Transverse colon (tissue), 4 donors: ENCODE measurements around the gene THUMPD2. TPM values are rescaled to one million over a fixed set of nuclear protein-coding genes. Genes with fewer than 3 reads are reported as not detected.

ENCODE experiments used
- DNase-seq: peaks from one replicate; pipeline ENCODE4 v3.0.0-alpha.2; 2019
- H3K27ac ChIP-seq, 4 donors: fragments of 200-600 bp; sonication (generic); 2 replicates each; pipeline ENCODE4 v1.5.1; 2016 to 2018; ENCODE audit warnings: inconsistent platforms in 4 of 4
- H3K27me3 ChIP-seq: fragments of 200-600 bp; sonication (generic); 2 replicates; pipeline ENCODE4 v1.5.1; 2017; ENCODE audit warnings: inconsistent platforms
- H3K36me3 ChIP-seq, 4 donors: fragments of 200-600 bp; sonication (generic); 2 replicates each; pipeline ENCODE4 v1.5.1; 2017 to 2019; ENCODE audit warnings: inconsistent platforms in 4 of 4
- H3K4me1 ChIP-seq, 4 donors: fragments of 200-600 bp; sonication (generic); 2 replicates each; pipeline ENCODE4 v1.5.1; 2017 to 2020; ENCODE audit warnings: inconsistent platforms in 4 of 4
- H3K4me3 ChIP-seq, 4 donors: fragments of 200-600 bp; sonication (generic); 1 replicate in 1 of 4; 2 replicates in 3 of 4; pipeline versions ENCODE4 v1.5.1 to v1.6.1; 2017 to 2019; ENCODE audit warnings: inconsistent platforms in 4 of 4
- H3K9me3 ChIP-seq, 2 donors: fragments of 200-600 bp; sonication (generic); 2 replicates each; pipeline ENCODE4 v1.5.1; 2017 to 2019; ENCODE audit warnings: inconsistent platforms in 2 of 2
- CTCF ChIP-seq, 5 experiments: fragments of 200-600 bp in 3 of 5; fragments of 450-650 bp in 2 of 5; sonication (generic) in 3 of 5; IDR thresholded peaks; 1 replicate in 2 of 5; 2 replicates in 3 of 5; pipeline ENCODE4 v1.5.1; 2016 to 2017; ENCODE audit warnings: antibody characterized with exemption in 5 of 5, inconsistent platforms in 3 of 5, mild to moderate bottlenecking in 2 of 5, moderate library complexity in 1 of 5
- EP300 ChIP-seq: sonication (generic); formaldehyde crosslinking; IDR thresholded peaks from one replicate; pipeline ENCODE4 v1.6.1; 2017; ENCODE audit warnings: antibody characterized with exemption, low read depth
- POLR2A ChIP-seq: fragments of 450-650 bp; IDR thresholded peaks from one replicate; pipeline ENCODE4 v1.6.1; 2016; ENCODE audit warnings: antibody characterized with exemption, mild to moderate bottlenecking, moderate library complexity
- POLR2AphosphoS5 ChIP-seq, 3 donors: sonication (generic); formaldehyde crosslinking; IDR thresholded peaks; one replicate each; pipeline ENCODE4 v1.6.1; 2016; ENCODE audit warnings: antibody characterized with exemption in 3 of 3
- WGBS, 2 donors: methylation state at CpG; one replicate each; pipeline ENCODE4 v1.1.5; 2018; ENCODE audit warnings: low coverage in 1 of 2; 5-methylcytosine and 5-hydroxymethylcytosine counted together
- in situ Hi-C, 4 donors: fragments of 200-750 bp; cut with MboI; loops; one replicate each; pipeline versions ENCODE4 v1.15.0 to v1.15.1; 2017; ENCODE audit warnings: low sequenced_read_pairs in 3 of 4, low pct_ligation_motif_present in 1 of 4, low pct_unique_long_range_greater_than_20kb in 1 of 4
- intact Hi-C: fragments of 100-400 bp; cut with DNase I; formaldehyde crosslinking; loops from one replicate; pipeline ENCODE4 v1.15.1; 2023; ENCODE audit warnings: low total_unique reads
- total RNA-seq, 4 donors: library from RNA; depleted of rRNA; stranded (reverse); fragments of >200 nt; gene quantifications; one replicate each; pipeline ENCODE4 v1.1.0, GENCODE V29; 2016

The THUMPD2 gene
- total RNA-seq, 4 donors from 2014 or later: 5.2 to 21.1 (median 9.7) TPM

GRCh38 chr2:39696101-39696553, 82.9 kb downstream of the THUMPD2 start:
- in situ Hi-C loops: no loop called here
- no peak for TF ChIP-seq POLR2AphosphoS5 (IDR thresholded peaks at IDR 0.05)
- no peak for TF ChIP-seq EP300
- TF ChIP-seq CTCF (IDR thresholded peaks at IDR 0.05): no peak
- TF ChIP-seq POLR2A: no peak
- intact Hi-C loops: no loop called here

GRCh38 chr2:39693245-39693644, 85.8 kb downstream of the THUMPD2 start:
- in situ Hi-C loops (no loop called here), intact Hi-C loops (no loop called here)
- 71 to 89% methylated on average over 1 of the region's 1 CpG for WGBS, 2 donors
- H3K4me1 ChIP-seq: no peaks in the 10 kb centered on the region
- H3K4me3 ChIP-seq: no peak overlapping the region
- TF ChIP-seq CTCF (IDR thresholded peaks at IDR 0.05) (no peak), POLR2AphosphoS5 (IDR thresholded peaks at IDR 0.05) (no peak), EP300 (no peak), POLR2A (no peak)
- H3K9me3 ChIP-seq: no peaks in the 10 kb centered on the region
- no peak for DNase-seq
- no peaks in the 10 kb centered on the region for H3K27me3 ChIP-seq
- no peaks in the 10 kb centered on the region for H3K36me3 ChIP-seq
- no peak overlapping the region for H3K27ac ChIP-seq

More at GRCh38 chr2:39696101-39696553, 82.9 kb downstream of the THUMPD2 start:
- H3K36me3 ChIP-seq: no peaks in the 10 kb centered on the region
- peaks cover 0 to 3% of the 10 kb centered on the region in 2 donors for H3K9me3 ChIP-seq
- no peak overlapping the region for H3K4me3 ChIP-seq
- no peak overlapping the region for H3K27ac ChIP-seq
- no peak for DNase-seq
- H3K27me3 ChIP-seq: no peaks in the 10 kb centered on the region
- 79 to 83% methylated on average over 3 to 4 of the region's 4 CpGs for WGBS, 2 donors
- no peaks in the 10 kb centered on the region for H3K4me1 ChIP-seq

GRCh38 chr2:39689876-39690275, 89.2 kb downstream of the THUMPD2 start:
- H3K27me3 ChIP-seq: no peaks in the 10 kb centered on the region
- no peak for DNase-seq
- no peaks in the 10 kb centered on the region for H3K4me1 ChIP-seq
- no peaks in the 10 kb centered on the region for H3K36me3 ChIP-seq
- 80 to 83% methylated on average over 2 to 6 of the region's 6 CpGs for WGBS, 2 donors
- H3K4me3 ChIP-seq: no peak overlapping the region
- intact Hi-C loops: no loop called here
- in situ Hi-C loops: no loop called here
- no peak overlapping the region for H3K27ac ChIP-seq
- TF ChIP-seq POLR2A (no peak), EP300 (no peak)
- H3K9me3 ChIP-seq: no peaks in the 10 kb centered on the region

- Histone ChIP-seq H3K36me3 (no peaks in the 10 kb centered on the region), H3K27ac (no peak overlapping the region), H3K4me3 (no peak overlapping the region), H3K27me3 (no peaks in the 10 kb centered on the region), H3K9me3 (no peaks in the 10 kb centered on the region), H3K4me1 (no peaks in the 10 kb centered on the region)
- TF ChIP-seq CTCF (IDR thresholded peaks at IDR 0.05) (no peak), EP300 (no peak), POLR2AphosphoS5 (IDR thresholded peaks at IDR 0.05) (no peak), POLR2A (no peak)
- WGBS, 2 donors: 50 to 76% methylated on average over 1 of the region's 1 CpG
- in situ Hi-C loops (no loop called here), intact Hi-C loops (no loop called here)
- DNase-seq: no peak
Observed at GRCh38 chr2:39689272-39689841, 89.7 kb downstream of the THUMPD2 start.

- TF ChIP-seq EP300 (no peak), CTCF (IDR thresholded peaks at IDR 0.05) (no peak), POLR2A (no peak), POLR2AphosphoS5 (IDR thresholded peaks at IDR 0.05) (no peak)
- no peak for DNase-seq
- in situ Hi-C loops: no loop called here
- Histone ChIP-seq H3K36me3 (no peaks in the 10 kb centered on the region), H3K27ac (no peak overlapping the region), H3K9me3 (no peaks in the 10 kb centered on the region), H3K27me3 (no peaks in the 10 kb centered on the region), H3K4me3 (no peak overlapping the region), H3K4me1 (no peaks in the 10 kb centered on the region)
- intact Hi-C loops: no loop called here
- WGBS, 2 donors: 44 to 49% methylated on average over 2 of the region's 2 CpGs
Observed at GRCh38 chr2:39688181-39688580, 90.9 kb downstream of the THUMPD2 start.
